Endothelial cell of umbilical vein (primary cell): Measurements from ENCODE around the gene PTTG2. TPM values are rescaled to one million over a fixed set of nuclear protein-coding genes. Genes with fewer than 3 reads are reported as not detected.

ENCODE experiments used
- BruUV-seq: library from RNA; stranded (reverse); fragments of 400-500 nt; replicated peaks from 2 replicates; lab custom pipeline; 2021; lab: Mats Ljungman, UMichigan
- CTCF ChIA-PET: fragments of 300-600, 350-600 bp; sonication (Branson Sonifier 250); formaldehyde crosslinking; loops from one replicate; lab custom pipeline; 2021; ENCODE audit warnings: antibody characterized with exemption, inconsistent platforms; lab: Charles Lee
- POLR2A ChIA-PET: fragments of 300-600, 350-600 bp; sonication (Branson Sonifier 250); formaldehyde crosslinking; loops from one replicate; lab custom pipeline; 2021; ENCODE audit warnings: antibody characterized with exemption, inconsistent platforms; lab: Charles Lee
- DNase-seq: peaks from one replicate; pipeline ENCODE4 v3.0.0-alpha.2; 2011; ENCODE audit warnings: low read depth, low spot score
- FAIRE-seq: peaks from 2 replicates; lab custom pipeline; 2011; peaks lifted over from hg19 to GRCh38; lab: Jason Lieb, UNC
- H2AFZ ChIP-seq: 2 replicates; pipeline ENCODE4 v1.6.0; 2012; ENCODE audit warnings: low read depth, low read length, control low read depth, inconsistent platforms
- H3K27ac ChIP-seq: 2 replicates; pipeline ENCODE4 v1.5.1; 2011; ENCODE audit warnings: low read depth, mild to moderate bottlenecking, control low read depth, low read length, moderate library complexity; ENCODE audit not compliant: insufficient read depth
- H3K27me3 ChIP-seq, 2 experiments: 2 replicates each; pipeline versions ENCODE4 v1.6.0 to v1.6.1; 2011; ENCODE audit warnings: low read length in 2 of 2, mixed read lengths in 1 of 2; ENCODE audit not compliant: control insufficient read depth in 2 of 2, insufficient read depth in 2 of 2
- H3K36me3 ChIP-seq, 2 experiments: 2 replicates in 1 of 2; 3 replicates in 1 of 2; pipeline ENCODE4 v1.5.1; 2011; ENCODE audit warnings: low read length in 2 of 2, mild to moderate bottlenecking in 1 of 2, moderate library complexity in 1 of 2; ENCODE audit not compliant: control insufficient read depth in 2 of 2, insufficient read depth in 2 of 2; ENCODE audit errors: extremely low read depth in 1 of 2
- H3K4me1 ChIP-seq: 3 replicates; pipeline ENCODE4 v1.5.1; 2011; ENCODE audit warnings: mild to moderate bottlenecking, low read length; ENCODE audit not compliant: control insufficient read depth, insufficient read depth; ENCODE audit errors: extremely low read depth
- H3K4me2 ChIP-seq: 2 replicates; pipeline ENCODE4 v1.6.1; 2011; ENCODE audit warnings: low read length, control low read depth, mixed read lengths; ENCODE audit not compliant: insufficient read depth
- H3K4me3 ChIP-seq, 3 experiments: fragments of 200-600 bp in 1 of 3; sonication (generic), shearing (Covaris generic) in 1 of 3; replicated peaks in 1 of 3; 2 replicates each; pipeline ENCODE4 v1.5.1; 2011 to 2016; ENCODE audit warnings: control low read depth in 3 of 3, low read length in 3 of 3, mild to moderate bottlenecking in 2 of 3, inconsistent platforms in 1 of 3, low read depth in 1 of 3, moderate library complexity in 1 of 3; ENCODE audit not compliant: insufficient read depth in 1 of 3
- H3K79me2 ChIP-seq: 2 replicates; pipeline ENCODE4 v1.6.0; 2012; ENCODE audit warnings: low read length, inconsistent platforms; ENCODE audit not compliant: control insufficient read depth, insufficient read depth
- H3K9ac ChIP-seq: replicated peaks from 2 replicates; pipeline ENCODE3; 2011; ENCODE audit warnings: low read length, control low read depth; ENCODE audit not compliant: insufficient read depth; ENCODE audit errors: extremely low read depth
- H3K9me1 ChIP-seq: replicated peaks from 3 replicates; pipeline ENCODE4 v1.6.0; 2011; ENCODE audit warnings: mild to moderate bottlenecking, low read length; ENCODE audit not compliant: control insufficient read depth, insufficient read depth; ENCODE audit errors: extremely low read depth
- H3K9me3 ChIP-seq: replicated peaks from 2 replicates; pipeline ENCODE4 v1.5.1; 2012; ENCODE audit warnings: low read length, inconsistent platforms; ENCODE audit not compliant: control insufficient read depth, insufficient read depth
- H4K20me1 ChIP-seq: replicated peaks from 2 replicates; pipeline ENCODE3; 2011; ENCODE audit warnings: mild to moderate bottlenecking, low read length; ENCODE audit not compliant: control insufficient read depth, insufficient read depth; ENCODE audit errors: extremely low read depth
- FOS ChIP-seq: IDR thresholded peaks from 2 replicates; pipeline ENCODE4 v1.6.1; 2011; ENCODE audit warnings: mild to moderate bottlenecking, low read length, moderate library complexity, borderline replicate concordance; ENCODE audit not compliant: insufficient read depth
- GATA2 ChIP-seq: IDR thresholded peaks from 2 replicates; pipeline ENCODE4 v1.7.0; 2011; ENCODE audit warnings: low read depth, mild to moderate bottlenecking, moderate library complexity, mixed read lengths, low read length; ENCODE audit not compliant: insufficient read length, insufficient read depth
- MYC ChIP-seq: IDR thresholded peaks from one replicate; pipeline ENCODE4 v1.6.1; 2011; ENCODE audit warnings: mild to moderate bottlenecking, low read depth, low read length
- POLR2AphosphoS5 ChIP-seq: IDR thresholded peaks from 2 replicates; pipeline ENCODE4 v1.6.1; 2012; ENCODE audit warnings: low read depth, mild to moderate bottlenecking, control low read depth, low read length, moderate library complexity; ENCODE audit not compliant: insufficient read depth
- dilution Hi-C: fragments of 300-500 bp; cut with MboI; formaldehyde crosslinking; loops from one replicate; pipeline ENCODE4 v1.15.0; 2019; ENCODE audit warnings: low sequenced_read_pairs; ENCODE audit not compliant: extremely low pct_ligation_motif_present
- intact Hi-C: fragments of 100-400 bp; cut with micrococcal nuclease; formaldehyde crosslinking; loops from one replicate; pipeline ENCODE4 v1.10.0; 2022
- polyA plus RNA-seq, 4 experiments: library from polyadenylated mRNA; depleted of rRNA in 3 of 4; stranded (reverse) in 3 of 4; unstranded in 1 of 4; fragments of >200 nt; gene quantifications; 2 replicates each; pipeline versions ENCODE4 v1.2.1 to v1.2.3, GENCODE V29; 2011 to 2012; ENCODE audit warnings: missing spikeins in 1 of 4
- total RNA-seq: library from RNA; stranded (reverse); gene quantifications from 2 replicates; pipeline ENCODE4 v1.2.3, GENCODE V29; 2021
- TF ChIP-seq, protein P1 (sequence below): IDR thresholded peaks from 2 replicates; pipeline ENCODE4 v1.6.1; 2011; ENCODE audit not compliant: insufficient read depth, insufficient read length

PTTG2 gene
- total and polyA plus RNA-seq, 2 donors (not counting 3 experiments of a cell fraction or from before 2014, with no cell fraction given) = not detected

DNA sequence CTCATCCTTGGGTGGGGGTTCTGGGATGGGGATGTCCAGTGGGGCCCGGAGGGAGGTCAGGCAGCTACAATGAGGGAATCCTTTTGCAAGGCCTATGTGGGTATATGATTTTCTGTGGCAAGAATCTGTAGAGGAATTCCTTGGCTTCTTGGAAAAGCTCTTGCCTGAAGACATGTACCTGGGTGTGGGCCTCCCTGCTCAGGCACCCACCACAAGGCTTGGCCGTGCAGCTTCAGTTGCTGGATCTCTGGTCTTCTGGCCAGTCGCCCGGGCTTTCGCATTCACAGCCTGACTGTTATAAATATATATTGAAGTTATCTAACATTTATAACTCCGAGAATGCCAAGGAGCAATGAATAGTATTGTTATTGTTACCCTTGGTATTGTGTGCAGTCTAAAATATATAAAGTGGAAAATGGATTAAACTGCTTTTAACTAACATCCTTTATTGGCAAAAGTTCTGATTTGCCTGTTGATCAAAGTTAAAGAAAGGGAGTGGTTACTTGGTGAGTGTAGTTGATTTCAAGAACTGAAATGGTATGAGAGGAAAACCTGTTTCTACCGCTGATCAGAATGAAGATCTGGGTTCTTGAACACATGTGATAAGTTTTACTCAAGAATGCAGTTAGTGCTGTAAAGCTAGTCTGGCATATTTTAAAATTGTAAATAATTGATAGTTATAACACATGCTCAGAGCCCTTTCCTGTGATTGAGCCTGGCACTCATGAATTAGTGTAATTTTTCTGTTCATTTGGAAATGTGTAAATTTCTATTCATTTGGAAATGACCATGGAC, 36.0 kb downstream of the PTTG2 start:
- Histone ChIP-seq H3K4me2 (no peak overlapping the region), H3K79me2 (peaks cover 3% of the 10 kb centered on the region), H3K9ac (no peak overlapping the region), H3K4me3 (no peak overlapping the region), H3K9me1 (no peaks in the 10 kb centered on the region), H4K20me1 (no peaks in the 10 kb centered on the region), H3K27me3 (no peaks in the 10 kb centered on the region), H3K9me3 (no peaks in the 10 kb centered on the region), H3K4me1 (no peaks in the 10 kb centered on the region), H3K27ac (no peak overlapping the region), H2AFZ (no peak overlapping the region), H3K36me3 (no peaks in the 10 kb centered on the region)
- no peak for DNase-seq
- CTCF ChIA-PET = no interaction called here
- dilution Hi-C loops (no loop called here), intact Hi-C loops (no loop called here)
- POLR2A ChIA-PET = interaction anchor here (0.5 kb wide), 1 partner anchor 56 kb away, joined by 4 read pairs; no protein-coding TSS in a partner anchor
- FAIRE-seq = no peak
- BruUV-seq = no TSS peak
- TF ChIP-seq, protein P1, sequence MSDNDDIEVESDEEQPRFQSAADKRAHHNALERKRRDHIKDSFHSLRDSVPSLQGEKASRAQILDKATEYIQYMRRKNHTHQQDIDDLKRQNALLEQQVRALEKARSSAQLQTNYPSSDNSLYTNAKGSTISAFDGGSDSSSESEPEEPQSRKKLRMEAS = no peak
- TF ChIP-seq MYC = no peak
- no peak for TF ChIP-seq POLR2AphosphoS5

DNA sequence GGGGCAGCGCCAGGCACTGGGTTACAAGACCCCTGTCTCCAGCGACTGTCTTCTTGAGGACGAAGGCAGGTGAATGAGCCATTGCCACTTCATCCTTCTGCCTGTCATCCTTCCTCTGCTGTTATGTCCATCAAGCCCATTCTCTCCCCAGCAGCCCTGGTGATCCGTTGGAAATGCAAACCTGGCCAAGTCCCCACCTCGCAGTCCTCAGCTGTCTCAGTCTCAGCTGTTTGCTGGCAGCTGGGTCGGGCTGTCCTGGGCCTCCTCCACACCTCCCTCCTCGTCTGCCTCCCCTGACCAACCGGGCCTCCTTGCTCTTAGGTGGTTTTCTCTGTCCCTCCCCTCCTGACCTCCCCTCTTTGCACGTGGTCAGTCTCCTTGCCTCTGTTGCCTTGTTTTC, 38.0 kb downstream of the PTTG2 start:
- ChIA-PET POLR2A (no interaction called here), CTCF (no interaction called here)
- no peaks in the 10 kb centered on the region for H3K9me1 ChIP-seq
- no peak overlapping the region for H2AFZ ChIP-seq
- peaks cover 0 to 2% of the 10 kb centered on the region in 2 experiments for H3K36me3 ChIP-seq
- H3K4me1 ChIP-seq = no peaks in the 10 kb centered on the region
- no peaks in the 10 kb centered on the region for H3K9me3 ChIP-seq
- no peak overlapping the region for H3K9ac ChIP-seq
- BruUV-seq = no TSS peak
- H3K4me2 ChIP-seq = no peak overlapping the region
- H3K27ac ChIP-seq = no peak overlapping the region
- H3K4me3 ChIP-seq = no peak overlapping the region
- DNase-seq (no peak), FAIRE-seq (no peak)
- intact Hi-C loops = no loop called here
- dilution Hi-C loops = no loop called here
- peaks cover 3% of the 10 kb centered on the region for H3K79me2 ChIP-seq
- H4K20me1 ChIP-seq = no peaks in the 10 kb centered on the region
- H3K27me3 ChIP-seq = no peaks in the 10 kb centered on the region
- TF ChIP-seq POLR2AphosphoS5 (no peak), GATA2 (no peak), FOS (no peak)
